ENCODE measurements around the gene CHID1. TPM values are rescaled to one million over a fixed set of nuclear protein-coding genes. Genes with fewer than 3 reads are reported as not detected.

The CHID1 gene
- total RNA-seq, 3 donors from 2014 or later, result 58.3 to 79.5 (median 68.3) TPM

DNA sequence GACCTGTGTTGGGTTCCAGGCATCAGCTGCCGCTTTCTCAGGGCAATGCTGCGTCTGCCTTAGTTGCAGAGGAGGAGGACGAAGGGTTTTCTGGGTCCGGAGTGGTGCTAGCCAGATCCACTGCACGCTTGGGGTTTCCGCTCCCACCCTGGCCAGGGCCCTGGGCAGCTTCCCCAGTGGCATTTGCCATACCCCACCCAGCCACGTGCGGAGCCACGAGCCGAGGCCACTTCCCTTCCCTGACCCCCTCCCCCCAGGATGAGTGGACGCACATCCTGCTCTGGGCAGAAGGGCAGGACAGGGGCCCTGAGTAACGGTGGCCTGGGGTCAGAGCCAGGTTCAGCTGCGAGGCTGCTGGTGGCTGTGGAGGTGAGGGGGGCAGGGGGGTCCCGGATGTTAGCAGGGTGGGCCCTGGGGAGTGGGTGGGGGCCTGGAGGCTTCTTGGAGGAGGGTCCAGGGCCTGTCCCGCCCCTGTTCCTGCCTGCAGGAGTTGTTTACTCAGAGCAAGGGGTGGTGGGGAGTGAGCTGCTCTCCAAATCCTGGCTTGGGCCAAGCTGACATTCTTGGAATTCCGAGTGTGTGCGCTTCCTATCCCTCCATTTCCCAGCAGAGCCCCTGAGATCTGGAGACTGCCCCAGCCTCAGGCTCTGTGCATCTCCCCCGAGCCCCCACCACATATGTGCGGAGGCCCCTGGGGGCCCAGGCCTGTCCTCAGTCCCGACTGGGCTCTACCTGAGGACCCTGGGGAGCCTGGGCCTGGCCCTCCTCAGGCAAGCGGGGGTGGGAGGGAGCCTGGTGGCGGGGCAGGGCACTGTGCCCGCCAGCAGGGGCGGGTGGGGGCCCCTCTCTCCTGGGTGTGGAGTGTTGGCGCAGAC lies 66.6 kb downstream of the CHID1 start:
- intact Hi-C loops (cut with DNase I; ENCODE audit: low total_unique reads), result no loop called here
- peak overlapping the region; percentile 94 to 98 for H3K27ac ChIP-seq
- DNase-seq (ENCODE audit: low spot score in 2 of 2), result peak; percentile 84
- H3K27me3 ChIP-seq, result no peaks in the 10 kb centered on the region
- TF ChIP-seq POLR2A (IDR thresholded peaks at IDR 0.05) (no peak), CTCF (IDR thresholded peaks at IDR 0.05) (no peak), POLR2AphosphoS5 (IDR thresholded peaks at IDR 0.05) (peak; percentile 79 to 96 (median 95))
- H3K4me3 ChIP-seq, result peak overlapping the region; percentile 83 to 100 (median 91)
- peaks cover 21 to 35% of the 10 kb centered on the region in 2 donors for H3K4me1 ChIP-seq
- H3K9me3 ChIP-seq, result no peaks in the 10 kb centered on the region
- no peaks in the 10 kb centered on the region for H3K36me3 ChIP-seq

DNA sequence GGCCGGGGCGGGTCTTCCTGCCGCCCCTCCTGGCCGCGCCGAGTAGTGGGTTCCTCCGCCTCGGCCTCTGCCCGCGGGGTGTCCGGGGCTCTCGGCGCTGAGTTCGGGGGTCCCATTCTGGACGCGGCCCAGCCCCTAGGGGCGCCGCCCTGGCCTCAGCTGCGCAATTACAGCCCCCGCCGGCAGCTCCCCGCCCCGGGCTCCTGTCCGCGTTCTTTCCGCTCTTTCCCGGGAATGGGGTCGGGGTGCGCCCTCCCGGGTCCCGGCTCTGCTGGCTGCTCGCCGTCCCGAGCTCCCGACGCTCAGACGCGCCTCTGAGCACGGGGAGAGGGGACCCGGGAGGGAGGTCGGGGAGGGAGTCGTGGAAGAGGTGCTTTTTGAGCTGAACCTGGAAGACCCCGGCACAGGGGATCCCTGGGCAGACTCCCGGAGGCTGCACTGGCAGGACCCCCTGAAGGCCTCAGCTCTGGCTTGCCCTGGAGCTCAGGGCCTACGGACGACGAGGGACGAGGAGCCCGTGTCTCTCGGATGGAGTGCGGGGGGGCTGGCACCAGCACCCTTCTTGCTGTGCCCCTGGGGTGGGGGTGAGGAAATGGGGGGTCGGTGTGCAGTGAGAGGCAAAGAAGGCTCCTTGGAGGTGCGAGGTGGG lies 67.4 kb downstream of the CHID1 start:
- Histone ChIP-seq H3K4me3 (peak overlapping the region; percentile 83 to 100 (median 91)), H3K27ac (peak overlapping the region; percentile 94 to 98), H3K36me3 (no peaks in the 10 kb centered on the region), H3K27me3 (no peaks in the 10 kb centered on the region), H3K4me1 (peaks cover 15 to 27% of the 10 kb centered on the region in 2 donors), H3K9me3 (no peaks in the 10 kb centered on the region)
- intact Hi-C loops (cut with DNase I; ENCODE audit: low total_unique reads), result no loop called here
- TF ChIP-seq POLR2AphosphoS5 (IDR thresholded peaks at IDR 0.05) (no peak), CTCF (IDR thresholded peaks at IDR 0.05) (no peak), POLR2A (IDR thresholded peaks at IDR 0.05) (no peak)
- no peak for DNase-seq (ENCODE audit: low spot score in 2 of 2)

GRCh38 chr11:842370-843002 lies 68.1 kb downstream of the CHID1 start, which contains the start of the genes POLR2L and TSPAN4:
POLR2L (minus strand) TSS chr11:842529; CDS start chr11:842508, 21 bp downstream.
TSPAN4 (plus strand) TSS chr11:842852; CDS start chr11:850305, 7,453 bp downstream.
- H3K4me1 ChIP-seq, result peaks cover 15 to 24% of the 10 kb centered on the region in 2 donors

DNA sequence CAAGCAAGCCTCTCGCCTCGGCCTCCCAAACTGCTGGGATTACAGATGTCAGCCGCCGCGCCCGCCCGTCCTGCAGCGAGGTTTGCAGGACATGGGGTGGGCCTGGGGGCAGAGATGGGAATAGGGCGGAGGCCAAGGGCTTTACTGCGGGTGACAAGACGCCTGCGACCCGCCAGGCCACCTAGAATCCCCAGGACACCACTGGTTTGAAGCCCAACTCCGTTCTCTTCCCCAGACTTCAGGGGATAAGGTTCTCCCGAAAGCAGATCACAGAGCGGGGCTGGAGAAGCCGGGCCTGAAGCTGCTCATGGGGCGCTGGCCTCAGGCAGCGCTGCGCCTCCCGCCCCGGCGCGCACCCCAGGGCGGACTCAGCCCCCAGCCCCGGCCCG lies 68.6 kb downstream of the CHID1 start:
- H3K27ac ChIP-seq, result peak overlapping the region; percentile 94 to 98

More at GRCh38 chr11:842370-843002, 68.1 kb downstream of the CHID1 start, which contains the start of the genes POLR2L and TSPAN4:
- no peaks in the 10 kb centered on the region for H3K9me3 ChIP-seq
- intact Hi-C loops (cut with DNase I; ENCODE audit: low total_unique reads), result no loop called here
- peak; percentile 48 for TF ChIP-seq POLR2A (IDR thresholded peaks at IDR 0.05)
- TF ChIP-seq POLR2AphosphoS5 (IDR thresholded peaks at IDR 0.05), result peak; percentile 81 to 91 (median 89)
- TF ChIP-seq CTCF (IDR thresholded peaks at IDR 0.05), result peak in 1 of 3 donors; percentile 34
- peak within 1 kb of the TSS; percentile 94 to 98 for H3K27ac ChIP-seq
- DNase-seq (ENCODE audit: low spot score in 2 of 2), result peak; percentile 79 to 92
- H3K36me3 ChIP-seq, result no peaks in the 10 kb centered on the region
- peak within 1 kb of the TSS; percentile 83 to 100 (median 91) for H3K4me3 ChIP-seq
- no peaks in the 10 kb centered on the region for H3K27me3 ChIP-seq

More for the DNA sequence above, 68.6 kb downstream of the CHID1 start:
- DNase-seq (ENCODE audit: low spot score in 2 of 2), result no peak
- TF ChIP-seq POLR2AphosphoS5 (IDR thresholded peaks at IDR 0.05) (no peak), CTCF (IDR thresholded peaks at IDR 0.05) (no peak), POLR2A (IDR thresholded peaks at IDR 0.05) (no peak)
- H3K4me1 ChIP-seq, result peaks cover 15 to 24% of the 10 kb centered on the region in 2 donors
- no peaks in the 10 kb centered on the region for H3K9me3 ChIP-seq
- no peaks in the 10 kb centered on the region for H3K36me3 ChIP-seq
- no peaks in the 10 kb centered on the region for H3K27me3 ChIP-seq
- intact Hi-C loops (cut with DNase I; ENCODE audit: low total_unique reads), result no loop called here
- H3K4me3 ChIP-seq, result peak overlapping the region; percentile 83 to 100 (median 91)

Data from breast epithelium (tissue), 4 donors.